Testis (tissue), 2 donors: Measurements from ENCODE around the gene ZMYND11.

Experiments used
- POLR2A ChIP-seq: fragments of 450-650 bp; IDR thresholded peaks from one replicate; pipeline ENCODE4 v1.6.1; 2017; ENCODE audit warnings: antibody characterized with exemption, mild to moderate bottlenecking, moderate library complexity
- TF ChIP-seq, protein P1 (sequence below), 3 experiments: fragments of 450-650 bp in 2 of 3; fragments of 200-600 bp in 1 of 3; sonication (generic) in 1 of 3; IDR thresholded peaks; one replicate each; pipeline ENCODE4 v1.5.1; 2016 to 2019; ENCODE audit warnings: antibody characterized with exemption in 3 of 3, mild to moderate bottlenecking in 2 of 3, moderate library complexity in 1 of 3

DNA sequence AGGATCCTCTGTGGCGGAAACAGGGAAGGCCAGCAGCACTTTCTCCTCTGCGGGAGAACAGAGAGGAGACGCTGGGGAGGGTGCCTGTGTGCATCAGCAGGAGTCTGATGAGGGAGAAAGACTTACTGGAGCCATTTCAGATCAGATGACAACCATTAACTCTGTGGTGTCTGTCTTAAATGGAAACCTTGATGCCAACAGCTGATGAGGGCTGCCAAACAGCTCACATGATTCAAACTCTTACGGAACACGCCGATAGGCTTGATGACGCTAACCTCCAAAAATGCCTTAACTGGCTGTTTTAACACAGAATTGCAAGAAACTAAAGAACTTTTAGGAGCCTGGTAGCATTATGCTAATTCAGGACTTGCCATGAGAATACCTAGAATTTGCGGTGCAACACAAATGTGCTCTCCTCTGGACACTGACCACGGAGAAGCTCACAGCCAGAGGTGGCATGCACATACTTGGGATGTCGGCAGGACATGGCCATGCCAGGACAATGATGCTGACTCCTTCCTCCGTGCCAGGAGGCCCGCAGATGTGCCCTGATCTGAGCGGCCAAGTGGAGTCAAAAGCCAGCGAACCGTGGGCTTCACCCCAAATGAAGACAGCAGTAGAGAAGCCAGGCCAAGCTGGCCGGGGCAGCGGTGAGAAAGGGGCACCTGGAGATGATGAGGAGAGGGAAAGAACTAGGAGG lies 154.9 kb downstream of the ZMYND11 start:
- TF ChIP-seq POLR2A = no peak
- TF ChIP-seq, protein P1, sequence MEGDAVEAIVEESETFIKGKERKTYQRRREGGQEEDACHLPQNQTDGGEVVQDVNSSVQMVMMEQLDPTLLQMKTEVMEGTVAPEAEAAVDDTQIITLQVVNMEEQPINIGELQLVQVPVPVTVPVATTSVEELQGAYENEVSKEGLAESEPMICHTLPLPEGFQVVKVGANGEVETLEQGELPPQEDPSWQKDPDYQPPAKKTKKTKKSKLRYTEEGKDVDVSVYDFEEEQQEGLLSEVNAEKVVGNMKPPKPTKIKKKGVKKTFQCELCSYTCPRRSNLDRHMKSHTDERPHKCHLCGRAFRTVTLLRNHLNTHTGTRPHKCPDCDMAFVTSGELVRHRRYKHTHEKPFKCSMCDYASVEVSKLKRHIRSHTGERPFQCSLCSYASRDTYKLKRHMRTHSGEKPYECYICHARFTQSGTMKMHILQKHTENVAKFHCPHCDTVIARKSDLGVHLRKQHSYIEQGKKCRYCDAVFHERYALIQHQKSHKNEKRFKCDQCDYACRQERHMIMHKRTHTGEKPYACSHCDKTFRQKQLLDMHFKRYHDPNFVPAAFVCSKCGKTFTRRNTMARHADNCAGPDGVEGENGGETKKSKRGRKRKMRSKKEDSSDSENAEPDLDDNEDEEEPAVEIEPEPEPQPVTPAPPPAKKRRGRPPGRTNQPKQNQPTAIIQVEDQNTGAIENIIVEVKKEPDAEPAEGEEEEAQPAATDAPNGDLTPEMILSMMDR (IDR thresholded peaks at IDR 0.05) = no peak
